Measurements from ENCODE around the gene CTIF.

Gene CTIF

GRCh38 chr18:48663096-48663930 lies 124.5 kb downstream of the CTIF start:
- TF ChIP-seq USF1 (IDR thresholded peaks at IDR 0.05) (no peak), ZBTB7A (IDR thresholded peaks at IDR 0.05; ENCODE audit: low read depth) (no peak), NFIC (IDR thresholded peaks at IDR 0.05) (no peak), TCF12 (IDR thresholded peaks at IDR 0.05; ENCODE audit: low read depth) (no peak), TEAD4 (IDR thresholded peaks at IDR 0.05) (no peak), EGR1 (IDR thresholded peaks at IDR 0.05) (no peak), RAD21 (IDR thresholded peaks at IDR 0.05; ENCODE audit: low read depth) (no peak), EP300 (IDR thresholded peaks at IDR 0.05; ENCODE audit: borderline replicate concordance) (no peak), MAX (IDR thresholded peaks at IDR 0.05) (no peak), CREB1 (IDR thresholded peaks at IDR 0.05; ENCODE audit: low read depth) (no peak), TAF1 (IDR thresholded peaks at IDR 0.05; ENCODE audit: low read depth) (no peak), CEBPB (IDR thresholded peaks at IDR 0.05) (no peak), FOXM1 (IDR thresholded peaks at IDR 0.05; ENCODE audit: borderline replicate concordance, low read depth) (no peak)
- TF ChIP-seq, protein P1, sequence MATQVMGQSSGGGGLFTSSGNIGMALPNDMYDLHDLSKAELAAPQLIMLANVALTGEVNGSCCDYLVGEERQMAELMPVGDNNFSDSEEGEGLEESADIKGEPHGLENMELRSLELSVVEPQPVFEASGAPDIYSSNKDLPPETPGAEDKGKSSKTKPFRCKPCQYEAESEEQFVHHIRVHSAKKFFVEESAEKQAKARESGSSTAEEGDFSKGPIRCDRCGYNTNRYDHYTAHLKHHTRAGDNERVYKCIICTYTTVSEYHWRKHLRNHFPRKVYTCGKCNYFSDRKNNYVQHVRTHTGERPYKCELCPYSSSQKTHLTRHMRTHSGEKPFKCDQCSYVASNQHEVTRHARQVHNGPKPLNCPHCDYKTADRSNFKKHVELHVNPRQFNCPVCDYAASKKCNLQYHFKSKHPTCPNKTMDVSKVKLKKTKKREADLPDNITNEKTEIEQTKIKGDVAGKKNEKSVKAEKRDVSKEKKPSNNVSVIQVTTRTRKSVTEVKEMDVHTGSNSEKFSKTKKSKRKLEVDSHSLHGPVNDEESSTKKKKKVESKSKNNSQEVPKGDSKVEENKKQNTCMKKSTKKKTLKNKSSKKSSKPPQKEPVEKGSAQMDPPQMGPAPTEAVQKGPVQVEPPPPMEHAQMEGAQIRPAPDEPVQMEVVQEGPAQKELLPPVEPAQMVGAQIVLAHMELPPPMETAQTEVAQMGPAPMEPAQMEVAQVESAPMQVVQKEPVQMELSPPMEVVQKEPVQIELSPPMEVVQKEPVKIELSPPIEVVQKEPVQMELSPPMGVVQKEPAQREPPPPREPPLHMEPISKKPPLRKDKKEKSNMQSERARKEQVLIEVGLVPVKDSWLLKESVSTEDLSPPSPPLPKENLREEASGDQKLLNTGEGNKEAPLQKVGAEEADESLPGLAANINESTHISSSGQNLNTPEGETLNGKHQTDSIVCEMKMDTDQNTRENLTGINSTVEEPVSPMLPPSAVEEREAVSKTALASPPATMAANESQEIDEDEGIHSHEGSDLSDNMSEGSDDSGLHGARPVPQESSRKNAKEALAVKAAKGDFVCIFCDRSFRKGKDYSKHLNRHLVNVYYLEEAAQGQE (IDR thresholded peaks at IDR 0.05; ENCODE audit: low read depth) = no peak

GRCh38 chr18:48663931-48664847 lies 125.4 kb downstream of the CTIF start:
- 0 out of 2 replicates have a peak, but pooled peaks have one; percentile 12 for TF ChIP-seq NFIC (IDR thresholded peaks at IDR 0.05)
- peak; percentile 90 for TF ChIP-seq RAD21 (IDR thresholded peaks at IDR 0.05; ENCODE audit: low read depth)
- TF ChIP-seq, protein P1 (IDR thresholded peaks at IDR 0.05; ENCODE audit: low read depth) = no peak

DNA sequence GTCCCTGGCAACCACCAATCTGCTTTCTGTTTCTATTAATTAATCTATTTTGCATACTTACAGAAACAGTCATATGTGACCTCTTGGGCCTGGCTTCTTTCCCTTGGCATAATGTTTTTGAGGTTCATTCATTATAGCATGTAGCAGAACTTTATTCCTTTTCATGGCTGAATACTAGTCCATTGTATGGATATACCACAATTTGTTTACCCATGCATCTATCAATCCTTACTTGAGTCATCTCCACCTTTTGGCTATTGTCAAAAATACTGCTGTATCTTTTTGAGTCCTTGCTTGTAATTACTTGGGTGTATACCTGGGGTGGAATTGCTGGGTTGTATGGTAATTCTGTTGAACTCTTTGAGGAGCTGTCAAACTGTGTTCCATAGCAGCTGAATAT lies 126.8 kb downstream of the CTIF start:
- TF ChIP-seq TEAD4 (IDR thresholded peaks at IDR 0.05) (no peak), RAD21 (IDR thresholded peaks at IDR 0.05; ENCODE audit: low read depth) (no peak), CREB1 (IDR thresholded peaks at IDR 0.05; ENCODE audit: low read depth) (no peak), YY1 (IDR thresholded peaks at IDR 0.05; ENCODE audit: low read depth) (no peak), ZBTB7A (IDR thresholded peaks at IDR 0.05; ENCODE audit: low read depth) (no peak), CEBPB (IDR thresholded peaks at IDR 0.05) (no peak), EGR1 (IDR thresholded peaks at IDR 0.05) (no peak), MAX (IDR thresholded peaks at IDR 0.05) (no peak), USF1 (IDR thresholded peaks at IDR 0.05) (no peak), TCF12 (IDR thresholded peaks at IDR 0.05; ENCODE audit: low read depth) (no peak), TAF1 (IDR thresholded peaks at IDR 0.05; ENCODE audit: low read depth) (no peak), NFIC (IDR thresholded peaks at IDR 0.05) (no peak), FOXM1 (IDR thresholded peaks at IDR 0.05; ENCODE audit: borderline replicate concordance, low read depth) (no peak), EP300 (IDR thresholded peaks at IDR 0.05; ENCODE audit: borderline replicate concordance) (no peak)
- TF ChIP-seq, protein P1 (IDR thresholded peaks at IDR 0.05; ENCODE audit: low read depth) = no peak
